HG03442 (cell line): ENCODE results near the gene SLC30A9.
A peak's percentile ranks its signal among the peaks of the same experiment; 100 is the strongest.

Experiments used
- ATAC-seq: cut with Tn5 transposase; IDR thresholded peaks from one replicate; pipeline ENCODE4 v1.9.1; 2021; ENCODE audit warnings: mild to moderate bottlenecking, moderate library complexity; ENCODE audit not compliant: unreplicated experiment

Gene SLC30A9

GRCh38 chr4:41990365-41991111, at the start of gene SLC30A9:
TSS of gene SLC30A9 (plus strand) at chr4:41990530. CDS start at chr4:41990652, 122 bp downstream.
- ATAC-seq = peak; percentile 99

DNA sequence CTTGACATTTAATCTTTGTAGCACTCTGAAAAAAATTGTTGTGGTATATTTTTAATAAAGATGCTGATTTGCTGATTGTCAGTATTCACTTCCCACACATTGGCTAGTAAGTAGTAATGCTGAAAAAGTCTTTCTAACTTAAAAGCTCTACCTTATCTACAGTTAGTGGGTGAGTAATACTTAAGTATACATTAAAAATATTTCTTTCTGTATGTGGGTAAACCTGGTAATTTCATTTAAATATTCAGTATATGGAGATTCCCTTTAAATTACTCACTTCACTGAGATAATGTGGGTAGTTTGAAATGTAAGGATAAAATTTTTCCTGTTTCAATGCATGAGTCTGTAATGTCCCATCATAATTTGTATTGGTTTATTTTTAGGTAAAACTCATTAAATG, 49.5 kb upstream of the SLC30A9 start:
- ATAC-seq = no peak

DNA sequence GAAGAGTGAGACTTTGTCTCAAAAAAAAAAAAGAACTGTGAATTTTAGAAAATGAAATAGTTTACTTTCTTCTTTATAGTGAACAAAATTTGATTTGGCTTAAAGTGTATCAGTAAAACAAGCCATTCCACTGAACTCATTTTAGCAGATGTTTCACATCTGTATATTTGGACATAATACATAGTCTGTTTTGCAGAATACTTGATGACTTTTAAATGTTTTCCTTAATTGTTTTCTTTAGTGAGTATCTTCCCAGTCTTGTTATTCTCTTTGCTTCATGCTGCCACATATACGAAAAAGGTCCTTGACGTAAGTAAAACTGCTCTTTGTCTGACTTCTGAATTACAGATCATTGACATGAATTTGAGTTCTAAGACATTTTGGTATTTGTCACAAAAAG, 46.8 kb upstream of the SLC30A9 start:
- no peak for ATAC-seq

GRCh38 chr4:41944089-41944488, 46.2 kb upstream of the SLC30A9 start:
- no peak for ATAC-seq

GRCh38 chr4:41949531-41949930, 40.8 kb upstream of the SLC30A9 start:
- no peak for ATAC-seq

DNA sequence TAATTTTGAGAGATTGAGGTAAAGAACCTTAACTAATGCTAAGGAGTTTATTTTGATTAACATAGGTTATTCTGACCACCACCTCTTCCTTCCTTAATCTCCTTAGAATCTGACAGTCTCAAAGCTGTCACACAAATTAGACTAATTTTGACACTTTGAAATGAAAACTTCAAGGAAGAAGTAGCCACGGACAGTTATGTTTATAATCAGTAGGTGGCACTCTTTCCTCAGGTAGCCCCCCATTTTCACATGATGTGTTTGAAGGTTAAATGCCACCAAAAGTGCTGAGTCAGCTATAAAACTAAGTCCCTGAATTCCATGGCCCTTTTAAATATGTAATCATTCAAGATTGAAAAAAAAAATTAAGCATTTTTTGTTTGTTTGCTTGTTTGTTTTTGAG, 32.7 kb upstream of the SLC30A9 start:
- no peak for ATAC-seq

DNA sequence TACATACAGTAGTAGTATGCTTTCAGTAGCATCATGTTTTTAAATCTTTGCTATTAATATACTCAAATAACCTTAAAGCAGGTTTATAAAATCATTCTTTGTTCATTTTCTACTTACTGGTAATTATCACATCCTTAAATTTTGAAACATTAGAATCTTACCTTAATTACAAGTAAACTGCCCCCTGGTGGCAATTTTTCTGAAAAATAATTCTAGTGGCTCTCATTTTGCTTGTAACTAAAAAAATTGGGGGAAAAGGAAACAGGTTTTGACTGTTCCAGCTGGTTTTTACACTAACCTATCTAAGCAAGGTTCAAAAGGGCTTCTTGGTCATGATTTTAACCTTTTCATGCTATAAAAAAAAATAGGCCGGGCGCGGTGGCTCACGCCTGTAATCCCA, 27.2 kb upstream of the SLC30A9 start:
- ATAC-seq = no peak

DNA sequence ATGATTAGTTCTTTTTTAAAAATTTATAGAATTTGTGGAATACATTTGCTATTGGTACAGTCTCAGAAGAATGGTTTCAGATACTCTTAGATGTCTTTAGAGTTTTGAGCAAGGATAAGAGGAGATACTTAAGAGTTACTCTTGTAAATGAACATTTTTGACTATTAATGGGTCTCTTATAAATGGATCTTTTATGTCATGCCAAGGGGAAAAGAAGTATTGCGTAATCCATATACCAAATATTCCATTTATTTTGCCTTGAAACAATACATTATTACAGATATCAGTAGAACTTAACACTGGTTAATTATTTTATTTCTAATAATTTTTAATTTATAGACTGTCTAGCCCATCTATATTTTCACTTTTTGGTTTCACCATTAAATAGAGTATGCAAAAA, 25.9 kb upstream of the SLC30A9 start:
- no peak for ATAC-seq

DNA sequence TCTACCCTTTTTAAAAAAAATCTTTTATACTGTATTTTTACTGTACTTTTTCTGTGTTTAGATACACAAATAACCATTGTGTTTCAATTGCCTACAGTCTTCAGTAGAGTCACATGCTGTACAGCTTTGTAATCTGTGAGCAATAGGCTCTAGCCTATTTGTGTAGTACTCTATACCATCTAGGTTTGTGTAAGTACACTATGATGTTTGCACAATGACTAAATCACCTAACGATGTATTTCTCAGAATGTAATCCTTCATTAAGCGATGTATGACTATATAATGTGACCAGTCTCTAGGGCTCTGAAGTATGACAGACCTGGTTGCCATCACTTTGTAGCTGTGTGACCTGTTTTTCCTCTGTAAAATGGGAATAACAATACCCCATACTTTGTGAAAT, 22.9 kb upstream of the SLC30A9 start:
- ATAC-seq = no peak

- no peak for ATAC-seq
These were observed 20.7 kb upstream of the SLC30A9 start for GRCh38 chr4:41969671-41970070.

DNA sequence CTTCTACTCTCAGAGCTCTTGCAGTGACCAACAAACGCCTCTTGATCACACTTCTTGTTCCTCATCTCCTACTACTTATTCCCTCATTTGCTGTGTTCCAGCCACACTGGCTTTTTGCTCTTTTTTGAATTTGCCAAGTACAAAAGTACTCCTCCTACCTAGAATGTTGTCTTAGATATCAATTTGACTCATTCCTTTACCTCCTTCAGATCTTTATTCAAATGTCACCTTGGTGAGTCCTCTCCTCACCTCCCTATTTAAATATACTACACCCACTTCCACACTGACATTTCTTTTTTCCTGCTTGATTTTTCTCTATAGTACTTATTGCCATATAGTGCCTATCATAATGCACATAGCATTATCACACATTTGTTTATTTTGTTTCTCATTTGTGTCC, 15.0 kb upstream of the SLC30A9 start:
- no peak for ATAC-seq

DNA sequence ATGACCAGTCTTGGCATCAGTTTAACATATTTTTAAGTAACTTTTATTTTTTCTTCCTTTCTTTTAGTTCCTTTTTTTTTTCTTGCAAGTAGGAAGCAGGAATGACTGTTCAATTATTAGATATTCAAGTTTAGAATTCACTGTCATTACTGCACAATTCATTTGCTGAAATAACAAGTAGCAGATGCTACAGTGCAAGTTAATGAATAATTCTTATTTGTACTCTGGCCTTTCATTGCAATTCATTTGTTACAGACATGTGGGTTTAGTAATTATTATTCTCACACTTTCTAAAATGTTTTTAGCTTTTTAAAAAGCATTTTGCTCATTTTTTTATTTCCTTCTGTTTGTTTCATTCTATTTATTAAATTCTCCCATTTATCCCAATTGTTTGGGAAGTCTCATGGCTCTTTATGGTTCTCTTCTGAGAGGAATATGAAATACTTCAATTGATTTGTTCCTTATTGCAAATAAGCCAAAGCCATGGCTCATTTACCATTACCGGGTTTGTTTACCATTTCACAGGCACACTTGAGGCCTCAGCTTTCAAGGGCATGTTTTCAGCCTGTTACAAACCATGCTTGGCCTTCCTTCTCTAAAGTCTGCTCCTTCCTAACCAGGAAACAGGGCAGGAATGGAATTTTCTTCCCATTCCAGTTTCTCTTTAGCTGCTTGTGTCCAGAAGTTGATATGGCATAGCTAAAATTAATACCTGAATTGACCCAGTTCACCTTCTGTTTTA, 13.4 kb upstream of the SLC30A9 start:
- ATAC-seq = no peak

GRCh38 chr4:41977709-41978108, 12.6 kb upstream of the SLC30A9 start:
- no peak for ATAC-seq

- ATAC-seq = no peak
These were observed 8.9 kb upstream of the SLC30A9 start, which contains the start of gene DCAF4L1 for GRCh38 chr4:41981456-41981855. TSS of gene DCAF4L1 (plus strand) at chr4:41981756. CDS start at chr4:41981793, 37 bp downstream.

DNA sequence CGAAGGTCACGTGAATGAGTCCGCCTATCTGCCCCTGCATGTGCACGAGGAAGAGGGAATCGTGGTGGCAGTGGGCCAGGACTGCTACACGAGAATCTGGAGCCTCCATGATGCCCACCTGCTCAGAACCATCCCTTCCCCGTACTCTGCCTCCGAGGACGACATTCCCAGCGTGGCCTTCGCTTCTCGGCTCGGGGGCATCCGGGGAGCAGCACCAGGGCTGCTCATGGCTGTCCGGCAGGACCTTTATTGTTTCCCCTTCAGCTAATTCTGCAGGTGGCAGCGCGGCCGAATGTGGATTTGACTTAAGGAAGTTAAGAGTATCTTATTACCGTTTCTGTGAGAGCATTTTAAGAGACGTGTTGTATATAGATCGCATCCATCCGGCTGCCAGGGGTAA, 7.6 kb upstream of the SLC30A9 start:
- ATAC-seq = no peak

- no peak for ATAC-seq
These were observed 5.2 kb upstream of the SLC30A9 start for GRCh38 chr4:41985151-41985550.

DNA sequence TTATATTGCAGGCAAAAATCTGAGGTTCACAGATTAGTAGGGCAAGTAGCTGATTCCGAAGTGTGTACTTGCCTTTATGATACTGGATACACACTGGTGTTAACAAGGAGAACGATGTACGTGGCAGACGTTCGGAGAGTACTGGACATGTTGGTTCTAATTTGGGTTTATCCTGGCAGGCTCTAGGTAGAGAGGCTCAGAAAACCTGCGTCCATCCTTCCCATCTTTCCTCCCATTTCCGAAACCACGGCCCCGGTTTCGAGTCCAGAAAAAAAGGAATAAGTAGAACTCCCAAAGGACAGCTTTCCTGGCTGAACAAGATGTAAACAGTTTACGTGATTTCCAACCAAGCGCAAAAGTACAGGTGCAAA, 351 bp upstream of the SLC30A9 start:
- ATAC-seq = peak; percentile 12

- ATAC-seq = no peak
These were observed 1.8 kb downstream of the SLC30A9 start for GRCh38 chr4:41991916-41992767.

DNA sequence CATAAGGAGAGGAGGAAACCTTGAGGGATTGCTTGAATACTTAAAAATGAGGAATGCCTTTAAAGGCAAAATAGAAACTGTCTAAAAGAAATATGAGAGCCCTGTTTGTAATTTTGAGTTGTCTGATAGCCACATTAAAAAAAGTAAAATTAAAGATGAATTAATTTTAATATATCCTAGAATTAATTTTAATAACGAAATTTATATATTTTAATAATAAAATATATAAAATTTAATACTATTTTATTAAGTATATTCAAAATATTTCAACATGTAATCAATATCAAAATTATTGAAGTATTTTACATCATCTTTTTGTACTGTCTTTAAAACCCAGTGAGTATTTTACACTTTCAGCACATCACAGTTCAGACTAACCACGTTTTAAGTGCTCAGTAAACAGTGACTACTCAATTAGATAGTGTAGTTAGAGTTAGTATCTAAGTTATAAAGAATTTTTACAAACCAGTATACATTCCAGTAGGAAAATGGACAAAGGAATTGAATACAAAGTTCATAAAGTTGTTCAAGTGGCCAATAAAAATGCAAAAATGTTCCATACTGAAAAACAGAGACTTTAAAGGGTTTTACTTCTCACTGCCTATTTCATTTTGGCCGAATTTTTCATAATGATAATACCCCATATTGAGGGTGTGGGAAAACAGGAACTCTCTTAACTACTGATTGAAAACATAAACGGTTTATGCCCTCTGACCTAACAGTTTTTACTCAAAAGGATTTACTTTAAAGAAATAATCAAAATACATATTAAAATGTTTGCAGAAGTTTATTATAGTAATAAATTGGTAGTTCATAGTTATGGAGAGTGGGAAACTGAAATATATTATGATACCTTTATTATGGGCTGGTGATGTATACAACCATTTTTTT, 2.9 kb downstream of the SLC30A9 start:
- ATAC-seq = no peak

DNA sequence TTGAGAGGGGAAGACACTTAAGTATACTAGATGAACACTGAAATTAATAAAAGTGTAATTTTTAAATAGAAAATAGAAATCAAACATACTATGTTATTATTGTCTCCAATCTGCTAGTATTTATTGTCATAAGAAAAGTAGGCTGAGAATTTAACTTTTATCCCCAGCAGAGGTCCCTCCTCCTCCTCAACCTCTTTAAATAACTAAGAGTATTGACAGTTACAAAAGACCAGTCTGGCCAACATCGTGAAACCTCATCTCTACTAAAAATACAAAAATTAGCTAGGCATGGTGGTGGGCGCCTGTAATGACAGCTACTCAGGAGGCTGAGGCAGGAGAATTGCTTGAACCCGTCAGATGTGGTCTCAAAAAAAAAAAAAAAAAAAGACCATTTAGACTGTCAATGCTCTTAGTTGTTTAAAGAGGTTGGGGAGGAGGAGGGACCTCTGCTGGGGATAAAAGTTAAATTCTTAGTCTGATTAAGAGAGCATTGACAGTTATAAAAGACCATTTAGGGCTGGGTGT, 4.2 kb downstream of the SLC30A9 start:
- ATAC-seq = no peak
